K562 (cell line): Measurements from ENCODE around the gene RRAD. TPM values are rescaled to one million over a fixed set of nuclear protein-coding genes. Genes with fewer than 3 reads are reported as not detected.

Source experiments
- ARID4B ChIP-seq: sonication (generic); formaldehyde crosslinking; IDR thresholded peaks from 2 replicates; pipeline ENCODE4 v1.8.0; 2022; ENCODE audit warnings: mild to moderate bottlenecking, missing genetic modification reagents
- BDP1 ChIP-seq: IDR thresholded peaks from 3 replicates; pipeline ENCODE4 v1.6.1; 2011; ENCODE audit not compliant: insufficient read length, insufficient read depth
- CC2D1A ChIP-seq: fragments of 450-650 bp; IDR thresholded peaks from 2 replicates; pipeline ENCODE4 v1.6.1; 2017; ENCODE audit warnings: mild to moderate bottlenecking
- DEAF1 ChIP-seq: fragments of 450-650 bp; formaldehyde crosslinking; IDR thresholded peaks from 2 replicates; pipeline ENCODE4 v1.4.0; 2020; ENCODE audit warnings: mild to moderate bottlenecking, moderate library complexity
- HDAC1 ChIP-seq, 2 experiments: fragments of 450-650 bp; IDR thresholded peaks; 2 replicates each; pipeline ENCODE4 v1.6.1; 2016 to 2017; ENCODE audit warnings: inconsistent platforms in 1 of 2, mild to moderate bottlenecking in 1 of 2, moderate library complexity in 1 of 2
- MEF2D ChIP-seq: conservative IDR thresholded peaks from 2 replicates; pipeline ENCODE4 v1.6.1; 2016; ENCODE audit warnings: low read depth, missing genetic modification characterization, missing compliant biosample characterization
- MEIS2 ChIP-seq: fragments of 450-650 bp; IDR thresholded peaks from 2 replicates; pipeline ENCODE4 v1.6.1; 2014; ENCODE audit warnings: mild to moderate bottlenecking; ENCODE audit not compliant: partially characterized antibody
- MYC ChIP-seq, 2 experiments: fragments of 250-450 bp in 1 of 2; sonication (Bioruptor Pico) in 1 of 2; IDR thresholded peaks; 2 replicates each; pipeline versions ENCODE4 v1.5.1 to v1.6.1; 2012 to 2021; ENCODE audit warnings: low read depth in 2 of 2, borderline replicate concordance in 1 of 2, improper control_type of control experiment in 1 of 2, low read length in 1 of 2, mild to moderate bottlenecking in 1 of 2, moderate library complexity in 1 of 2
- POLR2AphosphoS2 ChIP-seq: IDR thresholded peaks from 2 replicates; pipeline ENCODE4 v1.6.1; 2012; ENCODE audit warnings: low read length, improper control_type of control experiment
- TEAD1 ChIP-seq, 2 experiments: fragments of 450-650 bp in 1 of 2; sonication (generic) in 1 of 2; formaldehyde crosslinking; IDR thresholded peaks; 2 replicates each; pipeline versions ENCODE4 v1.4.0 to v1.8.0; 2020 to 2022; ENCODE audit warnings: mild to moderate bottlenecking in 2 of 2, missing genetic modification reagents in 1 of 2
- YBX1 ChIP-seq: fragments of 450-650 bp; IDR thresholded peaks from 2 replicates; pipeline ENCODE4 v1.7.1; 2016; ENCODE audit warnings: mild to moderate bottlenecking
- ZBTB43 ChIP-seq: sonication (generic); formaldehyde crosslinking; IDR thresholded peaks from 2 replicates; pipeline ENCODE4 v1.8.0; 2023; ENCODE audit warnings: mild to moderate bottlenecking, missing genetic modification reagents
- ZNF274 ChIP-seq: IDR thresholded peaks from 2 replicates; pipeline ENCODE4 v1.6.1; 2011; ENCODE audit warnings: low read depth, mild to moderate bottlenecking, low read length, moderate library complexity, borderline replicate concordance
- ZNF740 ChIP-seq, 3 experiments: fragments of 200-800 bp in 1 of 3; sonication (Bioruptor generic) in 1 of 3; sonication (generic) in 1 of 3; formaldehyde crosslinking in 1 of 3; IDR thresholded peaks; 2 replicates each; pipeline versions ENCODE4 v1.6.1 to v1.8.0; 2016 to 2022; ENCODE audit warnings: mild to moderate bottlenecking in 2 of 3, missing compliant biosample characterization in 2 of 3, missing genetic modification characterization in 2 of 3, missing genetic modification reagents in 1 of 3
- ZNF76 ChIP-seq: fragments of 250-450 bp; sonication (Bioruptor Pico); IDR thresholded peaks from 2 replicates; pipeline ENCODE4 v1.4.0; 2020; ENCODE audit warnings: mild to moderate bottlenecking, moderate library complexity, borderline replicate concordance
- polyA plus RNA-seq, 8 experiments: library from polyadenylated mRNA; depleted of rRNA in 4 of 8; stranded (reverse) in 5 of 8; unstranded in 3 of 8; fragments of >200 nt; fragmentation: Nextera tagmentation in 2 of 8; fragmentation: Illumina TruSeq in 1 of 8; extraction: Ambion mirVana in 2 of 8; extraction: Trizol in 1 of 8; gene quantifications; 2 replicates each; pipeline versions ENCODE4 v1.2.1 to v1.2.3, GENCODE V29; 2011 to 2014; ENCODE audit warnings: inconsistent platforms in 1 of 8, missing spikeins in 1 of 8
- total RNA-seq, 7 experiments: library from RNA; depleted of rRNA in 6 of 7; stranded (reverse); fragments of >200 nt in 6 of 7; fragmentation: Illumina TruSeq in 2 of 7; extraction: Trizol in 2 of 7; gene quantifications; 2 replicates each; pipeline versions ENCODE4 v1.2.1 to v1.2.3, GENCODE V29; 2011 to 2021; ENCODE audit warnings: low replicate concordance in 1 of 7
- TF ChIP-seq, protein P1 (sequence below): fragments of 450-650 bp; IDR thresholded peaks from 2 replicates; pipeline ENCODE4 v1.6.1; 2018; ENCODE audit warnings: mild to moderate bottlenecking, low read depth; ENCODE audit not compliant: partially characterized antibody

The RRAD gene
- total and polyA plus RNA-seq, 9 of the 15 experiments (the other 6 are each of a cell fraction or from before 2014, with no cell fraction given), result 0.09 to 0.20 (median 0.13) TPM; not detected in 5

GRCh38 chr16:66899310-66899944 lies 25.9 kb downstream of the RRAD start (continued):
- TF ChIP-seq ARID4B (CRISPR knock-in tag) (peak; percentile 60; the same call in 1 of the 2 replicates), YBX1 (no peak), DEAF1 (no peak), ZNF274 (no peak), MEIS2 (no peak), HDAC1 (IDR thresholded peaks at IDR 0.05) (0 out of 4 replicates have a peak, but pooled peaks of 1 of the 2 experiments have one; percentile 13), ZNF76 (0 out of 2 replicates have a peak, but pooled peaks have one; percentile 40), CC2D1A (no peak), POLR2AphosphoS2 (no peak), BDP1 (no peak), ZNF740 (CRISPR knock-in tag; IDR thresholded peaks at IDR 0.05) (no peak), ZNF740 (tag; IDR thresholded peaks at IDR 0.05) (peak in 1 of 2 experiments; percentile 73; a peak in 1 of 4 replicates), TEAD1 (CRISPR knock-in tag; IDR thresholded peaks at IDR 0.05) (peak in 1 of 2 experiments; percentile 69; a peak in 3 of 4 replicates), ZBTB43 (CRISPR knock-in tag) (no peak), MEF2D (peak; percentile 80), MYC (IDR thresholded peaks at IDR 0.05; ENCODE audit: low read depth, low read length) (no peak), MYC (CRISPR knock-in tag; IDR thresholded peaks at IDR 0.05; ENCODE audit: borderline replicate concordance, low read depth) (no peak)
- TF ChIP-seq, protein P1, sequence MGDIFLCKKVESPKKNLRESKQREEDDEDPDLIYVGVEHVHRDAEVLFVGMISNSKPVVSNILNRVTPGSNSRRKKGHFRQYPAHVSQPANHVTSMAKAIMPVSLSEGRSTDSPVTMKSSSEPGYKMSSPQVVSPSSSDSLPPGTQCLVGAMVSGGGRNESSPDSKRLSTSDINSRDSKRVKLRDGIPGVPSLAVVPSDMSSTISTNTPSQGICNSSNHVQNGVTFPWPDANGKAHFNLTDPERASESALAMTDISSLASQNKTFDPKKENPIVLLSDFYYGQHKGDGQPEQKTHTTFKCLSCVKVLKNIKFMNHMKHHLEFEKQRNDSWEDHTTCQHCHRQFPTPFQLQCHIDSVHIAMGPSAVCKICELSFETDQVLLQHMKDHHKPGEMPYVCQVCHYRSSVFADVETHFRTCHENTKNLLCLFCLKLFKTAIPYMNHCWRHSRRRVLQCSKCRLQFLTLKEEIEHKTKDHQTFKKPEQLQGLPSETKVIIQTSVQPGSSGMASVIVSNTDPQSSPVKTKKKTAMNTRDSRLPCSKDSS, result no peak
